GM18867 (cell line): ENCODE results near the gene ERBB4.
A peak's percentile ranks its signal among the peaks of the same experiment; 100 is the strongest.
"Not testable (repeated sequence)": the region's sequence is repeated elsewhere in the genome, so short reads cannot be mapped to it uniquely, and the experiment has no call there.

Experiments used
- ATAC-seq: cut with Tn5 transposase; IDR thresholded peaks from one replicate; pipeline ENCODE4 v1.9.1; 2021; ENCODE audit warnings: mild to moderate bottlenecking, moderate library complexity; ENCODE audit not compliant: unreplicated experiment

Gene ERBB4

DNA sequence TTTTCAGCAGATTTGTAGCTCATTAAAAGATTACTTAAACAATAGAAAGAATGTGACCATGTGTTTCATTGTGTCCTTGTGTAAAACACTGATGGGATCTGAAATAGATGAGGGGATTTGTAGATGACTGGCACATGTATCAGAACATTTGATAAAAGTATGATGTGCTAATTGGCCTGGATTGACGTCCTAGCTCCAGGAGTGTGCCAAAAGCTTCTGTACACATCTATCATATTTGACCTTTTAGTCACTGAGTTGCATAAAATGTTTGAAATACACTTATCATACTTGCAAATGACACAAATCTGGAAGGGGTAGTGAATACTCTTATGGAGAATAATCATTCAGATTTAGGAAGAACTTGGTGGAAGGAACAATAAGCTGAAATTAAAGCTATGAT, 778.5 kb downstream of the ERBB4 start:
- ATAC-seq = no peak

DNA sequence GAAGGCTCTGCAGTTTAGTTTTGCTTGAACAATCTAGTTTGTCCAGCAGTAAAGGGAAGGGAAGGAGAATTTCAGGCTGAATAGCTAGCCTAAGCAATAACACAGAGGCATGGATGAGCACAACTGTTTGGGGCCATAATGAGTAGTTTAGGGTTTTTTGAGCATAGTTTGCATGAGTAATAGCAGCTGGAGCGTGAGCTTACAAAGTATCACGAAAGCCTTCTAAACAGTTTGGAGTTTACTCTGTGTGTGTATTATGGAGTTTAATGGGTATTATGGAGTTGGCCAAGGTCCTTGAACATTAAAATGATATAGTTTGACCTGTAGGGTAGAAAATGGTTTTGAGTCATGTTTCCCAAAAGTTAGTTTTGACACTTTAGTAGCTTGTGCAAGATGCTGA, 782.3 kb downstream of the ERBB4 start:
- ATAC-seq = no peak

DNA sequence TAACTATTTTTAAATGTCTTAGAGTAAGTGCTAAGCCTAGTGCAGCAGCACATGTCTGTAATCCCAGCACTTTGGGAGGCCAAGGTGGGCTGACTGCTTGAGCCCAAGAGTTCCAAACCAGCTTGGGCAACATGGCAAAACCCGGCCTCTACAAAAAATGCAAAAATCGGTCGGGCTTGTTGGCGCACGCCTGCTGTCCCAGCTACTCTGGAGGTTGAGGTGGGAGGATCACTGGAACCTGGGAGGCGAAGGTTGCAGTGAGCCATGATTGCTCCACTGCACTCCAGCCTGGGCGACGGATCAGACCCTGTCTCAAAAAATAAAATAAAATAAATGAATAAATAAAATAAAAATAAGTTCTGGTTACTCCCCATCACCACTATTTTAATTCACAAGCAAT, 783.4 kb downstream of the ERBB4 start:
- no peak for ATAC-seq

DNA sequence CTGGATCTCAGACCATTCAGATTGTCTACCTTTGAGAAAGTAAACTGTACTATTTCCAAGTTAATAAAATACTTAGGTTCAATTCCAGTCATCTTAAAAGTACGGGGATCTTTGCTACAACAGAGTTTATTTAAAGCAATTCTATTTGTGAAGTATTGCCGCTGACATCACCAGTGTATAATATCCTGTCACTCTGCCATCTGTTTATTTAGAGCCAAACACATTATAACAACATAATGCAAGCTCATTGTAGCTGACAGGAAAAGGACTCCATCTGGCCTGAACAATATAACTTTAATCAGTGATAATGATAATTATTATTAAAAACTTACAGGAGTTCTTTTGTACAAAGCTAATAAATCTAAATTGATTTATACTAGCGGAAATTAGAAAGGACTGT, 786.8 kb downstream of the ERBB4 start:
- no peak for ATAC-seq

DNA sequence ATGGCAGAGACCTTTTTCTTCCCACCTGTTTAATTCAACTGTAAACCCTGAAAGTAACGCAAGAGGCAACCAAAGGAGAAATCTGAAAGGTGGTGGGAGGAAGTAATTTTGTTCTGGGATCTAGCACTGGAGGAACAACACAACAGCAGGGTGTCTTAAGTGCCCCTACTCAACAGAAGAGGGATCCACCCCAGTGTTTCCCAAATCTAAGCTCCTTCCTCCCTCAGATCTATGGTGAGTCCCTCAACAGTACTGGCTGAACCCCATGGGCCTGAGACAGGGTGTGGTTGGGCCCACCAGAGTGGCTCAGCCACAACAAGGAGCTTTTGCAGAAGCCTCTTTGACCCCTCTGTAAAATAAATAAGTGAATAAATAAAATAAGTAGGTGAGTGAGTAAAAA, 790.3 kb downstream of the ERBB4 start:
- no peak for ATAC-seq

DNA sequence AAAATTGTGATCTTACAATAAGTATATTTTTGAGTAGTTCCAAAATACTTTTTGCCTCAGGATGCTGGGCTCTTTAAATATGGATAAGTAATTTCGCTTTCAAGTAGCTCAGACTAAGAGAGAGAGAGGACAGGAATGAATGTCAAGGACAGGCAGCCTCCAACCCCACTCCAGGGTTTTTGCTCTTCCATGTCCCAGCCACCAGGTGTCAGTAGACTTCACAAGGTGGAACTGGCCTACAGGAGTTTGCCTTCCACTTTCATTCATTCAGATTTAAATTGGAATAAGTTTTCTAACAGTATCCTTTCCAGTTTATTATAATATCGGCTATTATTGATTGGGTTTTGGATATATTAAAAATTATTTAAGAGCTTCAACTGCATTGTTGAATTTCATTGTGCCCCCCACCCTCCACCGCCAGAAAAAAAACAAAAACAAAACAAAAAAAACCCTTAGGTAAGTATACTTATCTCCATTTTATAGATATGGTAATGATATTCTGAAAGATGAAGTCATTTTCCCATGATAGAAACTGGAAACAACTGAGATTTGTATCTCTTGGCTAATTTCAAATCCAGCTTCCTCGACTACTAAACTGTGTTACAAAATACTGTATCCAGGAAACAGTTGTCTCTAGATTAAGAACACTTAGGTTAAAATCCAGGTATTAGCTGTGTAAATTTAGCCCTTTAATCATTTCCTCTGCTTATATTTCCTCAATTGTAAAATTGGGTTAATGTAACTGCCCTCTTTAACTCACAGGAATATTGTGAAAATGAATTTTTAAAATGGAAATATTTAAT, 793.1 kb downstream of the ERBB4 start:
- ATAC-seq = peak; percentile 98

DNA sequence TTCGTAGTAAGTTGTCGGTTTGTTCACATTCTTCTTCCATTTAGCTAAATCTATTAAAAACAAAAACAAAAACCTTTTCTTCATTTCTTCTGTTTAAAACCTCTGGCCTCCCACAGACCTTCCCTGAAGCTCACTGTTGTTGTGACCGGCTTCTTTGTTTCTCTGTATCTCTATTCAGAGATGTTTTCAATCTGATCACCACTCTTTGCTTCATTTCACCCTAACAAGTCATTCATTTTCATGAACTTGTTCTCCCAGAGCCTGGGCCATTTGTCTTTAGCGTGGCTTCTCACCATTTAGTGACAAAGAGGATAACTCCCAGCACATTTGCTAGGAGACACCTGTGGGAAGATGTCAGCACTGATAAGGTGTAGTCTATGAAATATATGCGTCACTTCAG, 794.2 kb downstream of the ERBB4 start:
- no peak for ATAC-seq

DNA sequence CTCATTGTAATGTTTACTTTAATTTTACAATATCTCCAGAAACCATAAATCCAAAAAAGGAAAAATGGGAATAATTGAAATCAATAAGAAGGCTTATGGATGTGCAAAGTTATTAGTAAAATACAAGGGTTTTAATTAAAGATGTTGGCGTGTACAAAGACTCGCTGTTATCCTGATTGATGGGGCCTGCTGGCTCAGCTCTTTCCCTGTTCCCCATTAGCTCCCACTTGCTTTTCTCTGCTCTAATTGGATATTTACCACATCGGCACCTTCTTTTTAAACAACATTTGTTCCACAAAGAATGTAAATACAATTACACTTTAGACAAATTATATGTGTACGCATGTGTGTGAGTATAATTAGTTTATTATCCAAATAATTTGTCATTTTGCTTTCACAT, 796.6 kb downstream of the ERBB4 start:
- no peak for ATAC-seq

DNA sequence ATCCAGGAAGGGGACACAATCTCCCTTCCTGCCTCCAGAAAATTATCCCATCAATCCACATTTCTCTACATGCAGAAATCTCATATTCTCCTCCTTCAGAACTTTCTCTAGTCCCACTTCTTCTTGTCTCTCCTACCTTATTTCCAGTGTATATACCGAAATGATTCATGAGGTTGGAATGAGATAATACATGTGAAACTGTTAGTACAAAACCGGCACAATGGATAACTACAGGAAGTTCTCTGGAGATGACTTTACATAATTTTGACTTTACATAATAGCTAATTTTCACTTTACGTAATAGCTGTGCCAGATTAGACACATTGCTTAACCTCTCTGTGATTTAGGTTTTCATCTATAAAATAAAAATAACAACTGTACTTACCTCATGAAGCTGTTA, 801.3 kb downstream of the ERBB4 start:
- ATAC-seq = no peak

DNA sequence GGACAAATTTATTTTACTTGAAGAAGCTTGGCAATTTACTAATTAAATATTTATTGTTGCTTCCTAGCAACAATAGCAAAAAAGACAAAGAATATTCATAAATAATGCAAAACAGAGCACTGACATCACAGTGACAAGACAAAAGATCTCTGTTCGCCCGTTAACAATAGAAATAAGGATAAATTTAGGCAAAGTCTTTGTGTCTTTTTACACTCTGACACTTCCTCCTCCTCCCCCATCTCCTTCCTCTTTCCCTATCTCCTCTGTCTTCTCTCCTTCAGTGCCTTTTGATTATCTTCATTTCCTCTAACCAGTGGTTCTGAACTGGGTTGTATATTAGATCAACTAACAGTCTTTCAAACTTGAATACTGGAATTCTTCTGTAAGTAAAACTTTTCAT, 808.4 kb downstream of the ERBB4 start:
- ATAC-seq = no peak

DNA sequence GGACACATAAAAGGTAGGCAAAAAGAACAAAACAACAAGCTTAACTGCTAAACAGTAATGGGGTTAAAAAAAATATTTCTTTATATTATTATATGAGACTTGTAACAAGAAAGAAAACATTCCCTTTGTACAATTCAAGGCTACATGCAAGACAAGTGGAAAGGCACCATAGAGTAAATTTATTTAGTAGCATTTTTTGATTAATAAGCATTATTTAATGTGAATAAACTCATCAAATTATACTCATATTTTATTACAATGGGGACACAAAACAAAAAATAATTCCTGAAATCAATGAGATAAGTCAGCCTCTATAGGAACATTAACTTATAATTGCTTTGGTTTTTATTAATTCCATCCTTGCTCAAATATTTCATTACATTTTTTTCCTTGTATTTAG, 809.2 kb downstream of the ERBB4 start:
- ATAC-seq = no peak

DNA sequence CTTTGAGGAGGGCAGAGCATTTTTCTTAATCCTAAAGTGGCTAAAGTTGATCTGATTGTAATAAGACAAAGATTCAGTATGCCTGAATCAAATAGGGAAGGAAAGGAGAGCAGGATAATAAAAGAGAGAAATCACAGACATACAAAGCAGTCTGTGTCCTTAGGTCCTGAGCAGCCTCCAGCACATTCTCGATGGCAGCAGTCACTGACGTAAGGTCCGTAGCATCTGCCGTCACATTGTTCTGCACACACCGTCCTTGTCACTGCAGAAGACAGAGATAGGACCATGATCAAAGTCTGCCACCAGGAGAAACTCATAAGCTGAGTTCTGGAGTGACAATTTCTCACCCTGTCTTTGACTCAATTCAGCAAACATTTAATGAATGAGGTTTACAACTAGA, 813.7 kb downstream of the ERBB4 start:
- no peak for ATAC-seq

DNA sequence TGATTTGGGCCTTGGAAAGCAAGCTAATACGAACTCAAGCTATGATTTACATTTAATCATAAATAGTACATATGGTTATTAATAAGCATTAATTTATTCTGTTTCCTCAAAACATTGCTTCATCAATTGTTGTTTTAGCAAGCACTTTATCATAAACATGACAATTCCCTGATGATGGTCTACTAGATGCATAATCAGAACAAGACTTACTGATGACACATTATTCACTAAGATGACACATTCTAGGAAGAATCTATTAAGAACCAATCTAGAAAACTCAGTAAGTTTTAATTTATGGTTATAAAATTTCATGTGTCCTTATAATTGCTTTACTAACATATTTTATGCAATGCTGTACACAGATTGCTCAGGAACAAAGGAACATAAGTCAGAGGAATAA, 815.2 kb downstream of the ERBB4 start:
- ATAC-seq = no peak

DNA sequence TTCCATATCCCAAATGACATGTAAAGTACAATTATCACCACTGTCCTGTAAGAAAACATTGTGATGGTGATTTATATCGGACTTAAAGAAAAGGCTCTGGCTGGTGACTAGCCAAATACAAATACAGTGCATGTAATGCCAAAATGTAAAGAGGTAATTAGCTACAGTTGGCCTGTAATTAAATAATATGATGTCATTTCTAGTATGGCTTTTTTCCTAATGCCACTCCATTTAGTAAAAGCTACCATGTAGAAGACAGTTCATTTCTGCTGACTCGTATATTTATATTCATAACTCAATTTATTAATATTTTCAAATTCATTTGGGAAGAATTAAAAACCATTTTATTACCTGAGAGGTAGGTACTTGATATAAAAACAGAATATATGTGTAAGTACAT, 815.7 kb downstream of the ERBB4 start:
- no peak for ATAC-seq

DNA sequence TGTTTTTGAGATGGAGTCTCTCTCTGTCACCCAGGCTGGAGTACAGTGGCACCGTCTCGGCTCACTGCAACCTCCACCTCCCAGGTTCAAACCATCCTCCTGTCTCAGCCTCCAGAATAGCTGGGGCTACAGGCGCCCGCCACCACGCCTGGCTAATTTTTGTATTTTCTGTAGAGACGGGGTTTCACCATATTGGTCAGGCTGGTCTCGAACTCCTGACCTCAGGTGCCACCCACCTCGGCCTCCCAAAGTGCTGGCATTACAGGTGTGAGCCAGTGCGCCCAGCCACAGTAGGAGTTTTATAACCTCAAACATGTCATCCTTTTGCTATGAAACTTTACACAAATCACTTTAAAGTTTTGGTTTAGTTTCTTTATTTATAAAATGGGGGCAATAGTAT, 816.7 kb downstream of the ERBB4 start:
- not testable (repeated sequence) for ATAC-seq

DNA sequence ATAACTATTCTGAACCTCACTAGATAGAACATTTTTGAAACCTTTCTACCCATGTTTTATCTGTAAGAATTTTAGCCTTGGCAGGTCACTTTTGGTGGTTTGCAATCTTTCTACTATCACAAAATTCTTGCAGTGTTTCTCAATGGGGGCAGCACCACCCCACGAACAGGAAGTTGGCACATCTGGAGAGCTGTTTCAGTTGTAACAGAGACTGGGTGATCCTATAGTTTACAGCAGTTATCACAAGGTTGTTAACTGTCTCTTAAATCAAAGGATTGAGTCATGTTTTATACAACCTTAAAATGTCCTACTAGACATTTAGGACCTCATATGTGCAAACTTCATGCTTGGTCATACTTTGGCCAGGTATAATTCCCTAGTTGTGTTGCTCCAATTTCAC, 829.2 kb downstream of the ERBB4 start:
- ATAC-seq = no peak

DNA sequence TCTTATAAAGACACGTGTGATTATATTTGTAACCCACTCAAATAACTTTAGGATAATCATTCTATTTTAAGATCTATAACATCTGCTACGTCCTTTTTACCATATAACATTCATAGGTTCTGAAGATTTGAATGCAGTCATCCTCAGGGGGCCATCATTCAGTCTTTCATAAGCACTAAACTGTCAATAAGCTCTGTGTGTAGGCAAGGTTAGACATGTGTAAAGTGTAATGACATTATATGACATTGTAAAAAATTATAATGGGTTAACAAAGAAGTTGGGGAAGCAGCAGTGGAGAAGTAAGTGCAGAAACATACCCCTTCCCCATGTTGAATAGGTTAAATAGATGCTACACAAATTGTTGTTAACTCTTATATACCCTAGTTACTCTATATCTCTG, 845.9 kb downstream of the ERBB4 start:
- ATAC-seq = no peak

DNA sequence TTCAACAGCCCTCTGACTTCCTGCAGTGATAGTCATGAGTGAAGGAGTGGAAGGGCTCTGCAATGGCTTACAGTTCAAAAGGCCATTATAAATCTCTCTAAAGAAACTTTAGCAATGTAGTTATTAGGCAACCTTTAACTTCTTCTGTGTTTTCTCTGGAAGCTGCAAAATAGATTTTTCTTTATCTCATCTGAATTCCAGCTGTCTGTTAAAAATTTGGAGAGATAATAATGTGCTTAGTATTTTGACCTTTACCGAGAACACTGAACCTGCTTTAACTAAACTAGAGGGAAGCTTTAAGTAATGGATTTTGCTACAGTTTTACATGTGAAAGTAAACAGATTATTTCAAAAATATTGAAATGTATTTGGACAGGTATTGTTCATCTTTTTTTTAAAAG, 847.9 kb downstream of the ERBB4 start:
- ATAC-seq = no peak

DNA sequence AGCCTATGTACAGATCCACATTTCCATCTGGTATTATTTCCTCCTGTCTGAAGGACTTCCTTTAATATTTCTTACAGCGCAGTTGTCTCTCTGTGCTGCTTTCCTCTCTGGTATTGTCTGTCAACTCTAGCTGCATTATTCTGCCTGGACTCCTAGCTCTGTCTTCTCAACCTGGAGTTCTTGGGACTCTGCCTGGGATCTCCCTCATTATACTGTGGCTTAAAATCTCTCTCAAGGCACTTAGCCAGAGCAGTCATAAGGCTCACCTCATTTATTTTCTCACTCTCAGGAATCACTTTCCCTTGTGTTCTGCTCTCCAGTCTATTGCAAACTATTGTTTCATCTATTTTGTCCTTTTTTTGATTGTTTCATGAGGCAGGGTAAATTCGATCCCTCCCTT, 850.4 kb downstream of the ERBB4 start:
- no peak for ATAC-seq

DNA sequence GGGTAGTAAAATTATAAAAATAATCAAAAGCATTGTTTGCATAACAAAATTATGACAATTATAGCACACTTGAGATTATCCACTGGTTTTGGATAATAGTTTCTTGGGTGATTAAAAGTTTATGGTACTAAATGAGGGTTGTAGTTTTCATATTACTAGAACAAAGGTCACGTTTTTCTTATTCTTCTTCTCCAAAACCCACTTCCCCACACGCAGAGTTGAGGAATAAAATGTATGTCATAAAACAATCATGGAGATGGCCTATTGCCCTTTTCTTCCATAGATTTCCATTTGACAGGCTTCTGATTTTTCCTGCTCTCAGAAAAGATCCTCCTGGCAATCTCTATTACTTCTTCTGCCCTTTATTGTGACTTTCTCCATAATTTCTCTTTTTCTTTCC, 863.9 kb downstream of the ERBB4 start:
- no peak for ATAC-seq

DNA sequence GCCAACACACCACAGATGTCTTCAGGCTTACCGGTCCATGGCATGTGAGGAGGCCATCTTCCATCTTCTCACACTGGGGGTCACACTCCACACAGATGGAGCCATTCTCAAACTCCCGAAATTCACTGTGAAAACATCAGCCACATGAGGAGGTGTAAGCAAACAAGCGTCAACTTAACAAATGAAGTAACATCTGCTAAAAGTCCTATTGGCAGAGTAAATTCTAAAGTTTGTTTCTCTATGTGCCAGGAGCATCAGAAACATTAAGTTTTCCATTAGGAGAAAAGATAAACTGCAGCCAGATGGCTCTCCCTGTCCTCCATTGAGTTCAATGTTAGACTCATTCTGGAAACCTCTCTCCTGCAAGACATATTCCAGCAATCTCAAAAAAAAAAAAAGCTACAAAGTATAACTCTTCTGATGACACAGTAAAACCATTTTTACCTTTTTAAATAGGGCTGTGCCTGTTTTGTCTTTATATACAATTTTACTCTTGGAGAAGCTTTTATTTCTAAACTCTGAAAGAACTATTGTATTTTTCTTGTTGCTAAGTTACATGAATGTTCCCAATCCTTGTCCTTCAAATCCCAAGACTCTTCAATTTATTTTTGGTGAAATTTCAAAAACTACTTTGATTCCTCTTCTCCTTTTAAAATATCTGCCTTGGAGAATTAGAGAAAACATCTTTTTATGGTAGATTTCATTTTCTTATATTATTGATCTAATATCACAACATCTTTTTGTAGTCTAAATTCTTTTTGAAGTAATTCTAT, 865.3 kb downstream of the ERBB4 start:
- no peak for ATAC-seq

DNA sequence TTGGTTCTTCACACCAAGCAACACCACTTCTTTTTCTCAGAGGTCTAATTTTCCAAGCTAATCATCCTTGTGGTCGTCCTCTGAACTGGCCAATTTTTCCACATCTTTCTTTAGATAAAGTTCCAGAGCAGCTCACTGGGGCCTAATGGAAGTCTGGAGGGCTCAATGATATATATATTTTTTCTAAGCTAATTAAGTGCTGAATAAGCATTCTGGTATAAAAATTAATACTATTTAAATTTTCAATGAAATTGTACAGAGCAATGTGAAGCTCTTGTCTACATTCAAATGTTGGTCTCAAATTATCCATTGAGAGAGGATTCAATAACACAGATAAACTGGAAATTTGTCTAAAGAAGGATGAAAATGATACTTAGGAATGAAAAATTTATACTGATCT, 866.6 kb downstream of the ERBB4 start:
- ATAC-seq = no peak

DNA sequence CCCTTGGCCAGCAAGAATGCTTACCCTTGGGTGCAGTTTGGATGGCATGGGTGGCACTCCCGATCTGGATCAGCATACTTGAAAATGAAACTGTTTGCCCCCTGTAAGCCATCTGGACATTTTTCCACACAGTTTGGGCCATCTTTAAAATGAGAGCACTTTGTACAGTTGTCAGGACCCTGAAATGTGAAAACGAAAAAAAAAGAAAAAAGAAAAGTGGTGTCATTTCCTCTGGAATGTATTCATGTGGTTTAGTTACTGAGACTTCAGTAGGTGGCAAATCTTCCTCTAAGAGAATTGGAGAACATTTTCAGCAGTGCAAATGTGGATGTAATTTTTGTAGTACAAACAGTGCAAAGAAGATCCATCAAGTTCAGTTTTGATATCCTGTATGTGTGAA, 873.3 kb downstream of the ERBB4 start:
- no peak for ATAC-seq
